ENCODE results near the gene RCOR1. TPM values are rescaled to one million over a fixed set of nuclear protein-coding genes. Genes with fewer than 3 reads are reported as not detected.
A peak's percentile ranks its signal among the peaks of the same experiment; 100 is the strongest.

Gene RCOR1
- total and polyA plus RNA-seq, 2 of the 4 experiments (the other 2 are of a cell fraction), result 9.0 to 11.2 TPM

DNA sequence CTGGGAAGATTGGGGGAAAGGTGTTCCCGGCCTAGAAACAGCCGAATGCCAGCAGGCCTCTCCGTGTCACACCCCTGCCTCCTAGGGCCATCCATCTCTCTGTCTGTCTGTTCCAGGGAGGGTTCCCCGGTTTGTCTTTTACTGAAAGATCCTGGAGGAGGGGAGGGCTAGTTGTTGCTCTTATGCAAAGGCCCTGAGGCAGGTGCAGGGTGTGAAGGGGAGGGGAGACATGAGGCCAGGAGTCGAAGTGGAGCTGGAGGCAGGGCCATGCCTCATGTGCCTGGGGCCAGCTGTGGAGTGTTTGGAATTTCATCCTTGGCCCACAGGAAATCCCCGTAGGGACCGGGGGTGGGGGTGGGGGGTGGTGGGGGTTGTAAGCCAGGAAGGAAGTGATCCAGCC, 8.7 kb upstream of the RCOR1 start:
- no peak overlapping the region for H4K8ac ChIP-seq (ENCODE audit: low read depth in 2 of 2, low read length in 2 of 2)
- ChIA-PET POLR2A (ENCODE audit: unreplicated experiment) (no interaction called here), CTCF (no interaction called here)

More for the DNA sequence above, 8.7 kb upstream of the RCOR1 start:
- no peaks in the 10 kb centered on the region for H4K20me1 ChIP-seq (ENCODE audit: insufficient read depth, low read length)
- no peak overlapping the region for H2BK20ac ChIP-seq (ENCODE audit: low read depth, low read length)
- no peak overlapping the region for H3K23ac ChIP-seq (ENCODE audit: low read depth, low read length)
- no peak overlapping the region for H3K56ac ChIP-seq (ENCODE audit: extremely low read depth, insufficient read depth, low read length)
- TF ChIP-seq RFX5 (IDR thresholded peaks at IDR 0.05; ENCODE audit: low read depth, low read length), result no peak
- H4K91ac ChIP-seq (ENCODE audit: insufficient read depth, low read depth, low read length), result no peak overlapping the region
- H3K4me3 ChIP-seq (ENCODE audit: insufficient read depth, low read depth, low read length), result no peak overlapping the region
- no peaks in the 10 kb centered on the region for H3K27me3 ChIP-seq (ENCODE audit: control insufficient read depth, insufficient read depth, low read length)
- peak overlapping the region; percentile 37 for H2AFZ ChIP-seq (replicated peaks; ENCODE audit: low read length, poor library complexity)
- in situ Hi-C loops (cut with MboI; ENCODE audit: low sequenced_read_pairs), result no loop called here
- H3K9me3 ChIP-seq (ENCODE audit: control insufficient read depth, insufficient read depth, low read length), result no peaks in the 10 kb centered on the region
- no peak overlapping the region for H3K4me2 ChIP-seq (ENCODE audit: low read depth, low read length)
- ATAC-seq (ENCODE audit: low read depth), result no peak
- H3K4ac ChIP-seq (ENCODE audit: low read depth, low read length), result no peak overlapping the region
- no peak overlapping the region for H3K27ac ChIP-seq (ENCODE audit: insufficient read depth, low read length)
- no peak overlapping the region for H2BK5ac ChIP-seq (ENCODE audit: low read depth, low read length, poor library complexity, severe bottlenecking)
- BruUV-seq (replicated peaks), result no TSS peak
- H4K5ac ChIP-seq (ENCODE audit: low read depth, low read length), result no peak overlapping the region
- no peak overlapping the region for H3K14ac ChIP-seq (replicated peaks; ENCODE audit: low read depth, low read length)
- peaks cover 19% of the 10 kb centered on the region for H3K9me1 ChIP-seq (ENCODE audit: insufficient read depth, low read length)
- no peaks in the 10 kb centered on the region; a peak in 1 of 4 replicates for H3K79me1 ChIP-seq (ENCODE audit: low read depth in 1 of 2, low read length in 2 of 2)
- dilution Hi-C loops (cut with HindIII; ENCODE audit: low sequenced_read_pairs, unreplicated experiment), result no loop called here
- no peak overlapping the region for H2AK9ac ChIP-seq (replicated peaks; ENCODE audit: low read depth, low read length, poor library complexity)
- WGBS, 2 experiments (ENCODE audit: extremely low coverage in 2 of 2, insufficient read length in 1 of 2), result no CpG with 5 or more reads among the region's 7 CpGs
- no peak overlapping the region for H2BK15ac ChIP-seq (ENCODE audit: low read depth, low read length)
- DNase-seq, result no peak
- H2BK120ac ChIP-seq (ENCODE audit: low read depth, low read length), result no peak overlapping the region
- H2AK5ac ChIP-seq (ENCODE audit: low read depth, low read length), result 0 out of 2 replicates have a peak overlapping the region, but pooled peaks have one; percentile 15
- no peaks in the 10 kb centered on the region for H3K36me3 ChIP-seq (ENCODE audit: control insufficient read depth, insufficient read depth, low read length)
- peaks cover 11% of the 10 kb centered on the region for H3K4me1 ChIP-seq (ENCODE audit: control insufficient read depth, insufficient read depth, low read length)
- no peak overlapping the region for H3K9ac ChIP-seq (ENCODE audit: low read depth, low read length)
- intact Hi-C loops (cut with micrococcal nuclease), result no loop called here
- H3K18ac ChIP-seq (ENCODE audit: low read depth, low read length), result no peak overlapping the region
